ENCODE data around the gene PLXNB3.
A peak's percentile ranks its signal among the peaks of the same experiment; 100 is the strongest.

GRCh38 chrX:153778684-153779101 is 14.6 kb downstream of the PLXNB3 start:
- peak; percentile 41; the same call in 1 of the 2 replicates for TF ChIP-seq CTCF (conservative IDR thresholded peaks at IDR 0.05; ENCODE audit: low read length)
- no peak for TF ChIP-seq EZH2phosphoT487 (IDR thresholded peaks at IDR 0.05; ENCODE audit: borderline replicate concordance, low read depth, low read length)

Data from OCI-LY7 (cell line).